Measurements from ENCODE around the gene ARF6.

- no peak for TF ChIP-seq EZH2 (IDR thresholded peaks at IDR 0.05)
- no peak for TF ChIP-seq POLR2AphosphoS5 (IDR thresholded peaks at IDR 0.05; ENCODE audit: borderline replicate concordance, low read depth, low read length)
Observed at GRCh38 chr14:49908433-49908782, 15.5 kb downstream of the ARF6 start.
